ENCODE measurements around the gene MAPKBP1. TPM values are rescaled to one million over a fixed set of nuclear protein-coding genes. Genes with fewer than 3 reads are reported as not detected.

MAPKBP1 gene
- total RNA-seq, 1 donor from 2014 or later: 27.2 TPM

DNA sequence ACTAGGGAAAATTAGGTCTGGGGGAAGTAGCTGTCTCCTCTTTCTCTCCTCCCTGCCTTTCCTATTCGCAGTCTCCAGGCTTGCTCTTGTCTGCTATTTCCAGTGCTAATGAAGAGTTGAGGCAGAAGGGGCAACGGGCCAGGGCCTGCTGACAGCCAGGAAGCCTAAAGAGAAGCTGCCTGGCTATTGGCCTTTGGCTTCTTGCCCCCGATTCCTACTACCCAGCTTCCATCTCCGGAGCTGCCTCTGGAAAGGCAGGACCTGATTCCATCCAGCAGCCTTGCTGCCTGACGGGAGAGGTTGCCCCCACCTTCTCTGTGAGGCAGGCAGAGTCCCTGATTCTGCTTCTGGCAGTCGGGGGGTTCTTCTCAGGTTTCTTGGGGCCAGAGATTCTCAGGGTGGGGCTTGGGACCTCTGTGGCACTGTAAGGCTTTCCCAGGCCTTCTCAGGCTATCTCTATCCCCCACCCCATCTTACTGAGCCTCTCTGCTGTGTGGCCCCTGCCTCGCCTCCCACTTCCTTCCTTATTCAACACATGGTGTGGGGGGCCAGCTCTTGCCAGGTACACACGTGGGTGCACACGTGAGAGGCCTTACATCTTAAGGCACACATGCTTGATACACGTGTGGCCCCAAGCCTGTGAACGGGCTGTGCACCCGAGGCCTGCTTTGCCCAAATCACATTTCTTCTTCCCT lies 35.4 kb downstream of the MAPKBP1 start:
- no peak overlapping the region for H3K4me3 Mint-ChIP-seq (ENCODE audit: unreplicated experiment)
- peaks cover 7% of the 10 kb centered on the region for H3K4me1 Mint-ChIP-seq (ENCODE audit: low read depth)
- H3K27ac Mint-ChIP-seq (ENCODE audit: unreplicated experiment): no peak overlapping the region
- no peaks in the 10 kb centered on the region for H3K9me3 Mint-ChIP-seq (ENCODE audit: low read depth)
- DNase-seq (ENCODE audit: low spot score): no peak
- peaks cover 15% of the 10 kb centered on the region for H3K36me3 Mint-ChIP-seq (ENCODE audit: low read depth)
- no peaks in the 10 kb centered on the region for H3K27me3 Mint-ChIP-seq (ENCODE audit: low read depth)
- TF ChIP-seq, protein P1, sequence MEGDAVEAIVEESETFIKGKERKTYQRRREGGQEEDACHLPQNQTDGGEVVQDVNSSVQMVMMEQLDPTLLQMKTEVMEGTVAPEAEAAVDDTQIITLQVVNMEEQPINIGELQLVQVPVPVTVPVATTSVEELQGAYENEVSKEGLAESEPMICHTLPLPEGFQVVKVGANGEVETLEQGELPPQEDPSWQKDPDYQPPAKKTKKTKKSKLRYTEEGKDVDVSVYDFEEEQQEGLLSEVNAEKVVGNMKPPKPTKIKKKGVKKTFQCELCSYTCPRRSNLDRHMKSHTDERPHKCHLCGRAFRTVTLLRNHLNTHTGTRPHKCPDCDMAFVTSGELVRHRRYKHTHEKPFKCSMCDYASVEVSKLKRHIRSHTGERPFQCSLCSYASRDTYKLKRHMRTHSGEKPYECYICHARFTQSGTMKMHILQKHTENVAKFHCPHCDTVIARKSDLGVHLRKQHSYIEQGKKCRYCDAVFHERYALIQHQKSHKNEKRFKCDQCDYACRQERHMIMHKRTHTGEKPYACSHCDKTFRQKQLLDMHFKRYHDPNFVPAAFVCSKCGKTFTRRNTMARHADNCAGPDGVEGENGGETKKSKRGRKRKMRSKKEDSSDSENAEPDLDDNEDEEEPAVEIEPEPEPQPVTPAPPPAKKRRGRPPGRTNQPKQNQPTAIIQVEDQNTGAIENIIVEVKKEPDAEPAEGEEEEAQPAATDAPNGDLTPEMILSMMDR (IDR thresholded peaks at IDR 0.05): no peak

DNA sequence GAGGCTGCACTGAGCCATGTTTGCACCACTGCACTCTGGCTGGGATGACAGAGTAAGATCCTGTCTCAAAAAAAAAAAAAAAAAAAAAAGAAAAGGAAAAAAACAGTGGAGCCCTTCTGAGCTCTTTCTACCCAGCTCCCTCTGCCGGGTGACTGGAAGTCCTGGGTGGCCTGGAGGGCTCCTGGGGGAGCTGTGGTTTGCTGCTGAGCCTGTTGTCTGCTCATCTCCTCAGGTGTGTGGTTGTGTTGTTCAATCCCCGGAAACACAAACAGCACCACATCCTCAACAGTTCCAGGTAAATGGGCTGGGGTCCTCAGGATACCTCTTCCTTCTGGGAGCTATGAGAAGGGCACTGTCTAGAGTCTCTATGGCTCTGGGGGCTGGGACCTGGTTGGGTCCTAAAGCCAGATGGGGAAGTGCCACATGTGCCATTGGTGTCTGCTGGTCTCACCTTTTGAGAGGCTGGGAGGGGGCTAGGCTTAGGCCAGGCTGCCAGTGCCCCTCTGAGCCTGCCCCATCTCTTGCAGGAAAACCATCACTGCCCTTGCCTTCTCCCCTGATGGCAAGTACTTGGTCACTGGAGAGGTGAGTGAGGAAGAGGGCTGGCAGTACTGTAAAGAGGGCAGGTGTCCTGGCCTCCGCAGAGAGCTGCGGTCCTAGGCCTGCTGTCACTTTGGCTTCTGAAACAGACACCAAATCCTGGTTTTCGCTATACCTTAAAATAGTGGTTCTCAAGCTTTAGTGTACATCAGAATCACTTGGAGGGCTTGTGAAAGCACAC lies 36.6 kb downstream of the MAPKBP1 start:
- H3K27me3 Mint-ChIP-seq (ENCODE audit: low read depth): no peaks in the 10 kb centered on the region
- TF ChIP-seq, protein P1 (IDR thresholded peaks at IDR 0.05): no peak
- DNase-seq (ENCODE audit: low spot score): no peak
- no peak overlapping the region for H3K27ac Mint-ChIP-seq (ENCODE audit: unreplicated experiment)
- H3K36me3 Mint-ChIP-seq (ENCODE audit: low read depth): peaks cover 19% of the 10 kb centered on the region
- H3K4me1 Mint-ChIP-seq (ENCODE audit: low read depth): peaks cover 3% of the 10 kb centered on the region
- H3K4me3 Mint-ChIP-seq (ENCODE audit: unreplicated experiment): no peak overlapping the region
- no peaks in the 10 kb centered on the region for H3K9me3 Mint-ChIP-seq (ENCODE audit: low read depth)

DNA sequence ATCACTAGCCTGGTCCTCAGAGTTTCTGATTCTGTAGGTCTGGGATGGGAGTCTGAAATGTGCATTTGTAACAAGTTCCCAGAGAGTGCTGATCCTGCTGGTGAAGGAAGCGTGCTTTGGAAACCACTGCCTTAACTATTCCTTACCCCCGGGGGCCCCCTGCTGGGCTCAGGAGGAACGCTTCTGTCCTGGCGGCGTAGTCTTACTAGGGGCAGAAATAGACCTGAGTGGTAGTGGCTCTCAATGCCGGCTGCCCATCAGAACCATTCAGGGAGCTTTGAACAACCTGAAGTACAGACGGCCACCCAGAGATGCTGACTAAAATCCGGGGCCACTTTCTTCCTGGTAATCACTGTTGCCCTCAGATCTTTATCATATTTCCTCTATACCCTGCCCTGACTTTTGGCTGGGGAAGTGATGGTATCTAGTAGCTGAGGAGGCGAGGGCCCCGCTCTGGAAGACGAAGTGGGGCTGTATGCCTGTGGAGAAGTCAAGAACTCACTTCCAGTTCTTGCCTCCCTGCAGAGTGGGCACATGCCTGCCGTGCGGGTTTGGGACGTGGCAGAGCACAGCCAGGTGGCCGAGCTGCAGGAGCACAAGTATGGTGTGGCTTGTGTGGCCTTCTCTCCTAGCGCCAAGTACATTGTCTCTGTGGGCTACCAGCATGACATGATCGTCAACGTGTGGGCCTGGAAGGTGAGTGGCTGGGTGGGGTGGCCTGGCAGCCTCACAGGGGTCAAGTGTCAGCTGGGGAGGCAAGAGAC lies 37.3 kb downstream of the MAPKBP1 start:
- H3K4me3 Mint-ChIP-seq (ENCODE audit: unreplicated experiment): no peak overlapping the region
- H3K4me1 Mint-ChIP-seq (ENCODE audit: low read depth): no peaks in the 10 kb centered on the region
- H3K27me3 Mint-ChIP-seq (ENCODE audit: low read depth): no peaks in the 10 kb centered on the region
- DNase-seq (ENCODE audit: low spot score): no peak
- H3K36me3 Mint-ChIP-seq (ENCODE audit: low read depth): peaks cover 23% of the 10 kb centered on the region
- no peak overlapping the region for H3K27ac Mint-ChIP-seq (ENCODE audit: unreplicated experiment)
- TF ChIP-seq, protein P1 (IDR thresholded peaks at IDR 0.05): peak; percentile 89
- H3K9me3 Mint-ChIP-seq (ENCODE audit: low read depth): no peaks in the 10 kb centered on the region

DNA sequence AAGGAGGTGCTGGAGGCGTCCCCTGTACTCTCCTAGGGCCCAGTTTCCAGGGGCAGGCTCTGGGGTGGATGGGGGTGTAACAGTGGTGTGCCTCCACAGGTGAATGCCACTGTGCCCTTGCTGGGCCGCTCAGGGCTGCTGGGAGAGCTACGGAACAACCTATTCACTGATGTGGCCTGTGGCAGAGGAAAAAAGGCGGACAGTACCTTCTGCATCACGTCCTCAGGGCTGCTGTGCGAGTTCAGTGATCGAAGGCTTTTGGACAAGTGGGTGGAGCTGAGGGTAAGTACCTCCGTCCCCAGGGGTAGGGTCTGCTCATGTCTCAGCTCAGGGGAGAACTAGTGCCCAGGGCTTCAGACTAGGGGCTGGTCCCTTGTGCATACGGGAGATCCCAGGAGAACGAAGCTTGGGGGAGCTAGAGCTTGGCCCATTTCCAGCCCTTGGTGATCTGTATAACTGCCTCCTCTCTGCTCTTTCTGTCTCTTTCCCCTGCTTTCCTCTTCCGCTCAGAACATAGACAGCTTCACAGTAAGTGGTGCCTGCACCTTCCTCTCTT lies 38.6 kb downstream of the MAPKBP1 start:
- DNase-seq (ENCODE audit: low spot score): no peak
- H3K27ac Mint-ChIP-seq (ENCODE audit: unreplicated experiment): no peak overlapping the region
- no peaks in the 10 kb centered on the region for H3K9me3 Mint-ChIP-seq (ENCODE audit: low read depth)
- TF ChIP-seq, protein P1 (IDR thresholded peaks at IDR 0.05): no peak
- H3K4me3 Mint-ChIP-seq (ENCODE audit: unreplicated experiment): no peak overlapping the region
- peaks cover 33% of the 10 kb centered on the region for H3K36me3 Mint-ChIP-seq (ENCODE audit: low read depth)
- no peaks in the 10 kb centered on the region for H3K27me3 Mint-ChIP-seq (ENCODE audit: low read depth)
- no peaks in the 10 kb centered on the region for H3K4me1 Mint-ChIP-seq (ENCODE audit: low read depth)

DNA sequence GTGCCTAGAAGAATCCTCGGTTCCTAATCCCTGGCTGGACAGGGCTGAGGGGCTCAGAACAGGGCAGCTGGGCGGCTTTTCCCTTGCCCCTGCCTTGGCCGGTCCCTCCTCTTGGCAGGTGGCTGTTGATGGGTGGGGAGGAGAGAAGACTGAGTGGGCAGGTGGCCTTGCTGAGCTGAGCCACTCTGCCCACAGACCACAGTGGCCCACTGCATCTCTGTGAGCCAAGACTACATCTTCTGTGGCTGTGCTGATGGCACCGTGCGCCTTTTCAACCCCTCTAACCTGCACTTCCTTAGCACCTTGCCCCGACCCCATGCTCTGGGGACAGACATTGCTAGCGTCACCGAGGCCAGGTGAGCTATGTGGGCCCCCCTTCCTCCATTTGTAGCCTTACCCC lies 39.1 kb downstream of the MAPKBP1 start:
- Mint-ChIP-seq H3K36me3 (ENCODE audit: low read depth) (peaks cover 38% of the 10 kb centered on the region), H3K9me3 (ENCODE audit: low read depth) (no peaks in the 10 kb centered on the region), H3K4me1 (ENCODE audit: low read depth) (no peaks in the 10 kb centered on the region), H3K27me3 (ENCODE audit: low read depth) (no peaks in the 10 kb centered on the region), H3K27ac (ENCODE audit: unreplicated experiment) (no peak overlapping the region), H3K4me3 (ENCODE audit: unreplicated experiment) (no peak overlapping the region)
- TF ChIP-seq, protein P1 (IDR thresholded peaks at IDR 0.05): no peak
- DNase-seq (ENCODE audit: low spot score): no peak

Data from chondrocyte (in vitro differentiated cells).